ENCODE data around the gene MYOM1. TPM values are rescaled to one million over a fixed set of nuclear protein-coding genes. Genes with fewer than 3 reads are reported as not detected.
"Not testable (repeated sequence)": the region's sequence is repeated elsewhere in the genome, so short reads cannot be mapped to it uniquely, and the experiment has no call there.

Gene MYOM1
- total RNA-seq, 1 donor from 2014 or later, result 0.57 TPM

DNA sequence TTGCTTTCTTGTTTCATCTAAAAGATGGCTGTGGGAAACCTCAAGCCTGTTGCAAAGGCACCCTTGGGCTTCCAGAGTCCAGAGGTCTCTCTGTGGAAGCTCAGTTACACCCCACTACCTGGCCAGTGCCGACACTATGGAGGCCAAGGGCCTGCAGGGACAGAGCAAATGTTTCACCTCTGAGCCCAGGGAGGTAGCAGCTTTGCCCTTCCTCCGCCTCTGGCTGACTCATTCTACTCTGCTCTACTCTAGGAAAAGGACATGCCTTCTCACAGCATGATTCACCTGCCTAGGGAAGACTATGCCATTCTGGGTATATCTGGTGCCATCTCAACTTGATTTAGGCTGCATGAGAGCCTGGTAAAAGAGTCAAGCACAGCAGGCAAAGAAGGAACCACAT lies 12.2 kb downstream of the MYOM1 start:
- FAIRE-seq, result no peak
- TF ChIP-seq EZH2 (IDR thresholded peaks at IDR 0.05; ENCODE audit: insufficient read depth, low read length), result no peak
- TF ChIP-seq, protein P1, sequence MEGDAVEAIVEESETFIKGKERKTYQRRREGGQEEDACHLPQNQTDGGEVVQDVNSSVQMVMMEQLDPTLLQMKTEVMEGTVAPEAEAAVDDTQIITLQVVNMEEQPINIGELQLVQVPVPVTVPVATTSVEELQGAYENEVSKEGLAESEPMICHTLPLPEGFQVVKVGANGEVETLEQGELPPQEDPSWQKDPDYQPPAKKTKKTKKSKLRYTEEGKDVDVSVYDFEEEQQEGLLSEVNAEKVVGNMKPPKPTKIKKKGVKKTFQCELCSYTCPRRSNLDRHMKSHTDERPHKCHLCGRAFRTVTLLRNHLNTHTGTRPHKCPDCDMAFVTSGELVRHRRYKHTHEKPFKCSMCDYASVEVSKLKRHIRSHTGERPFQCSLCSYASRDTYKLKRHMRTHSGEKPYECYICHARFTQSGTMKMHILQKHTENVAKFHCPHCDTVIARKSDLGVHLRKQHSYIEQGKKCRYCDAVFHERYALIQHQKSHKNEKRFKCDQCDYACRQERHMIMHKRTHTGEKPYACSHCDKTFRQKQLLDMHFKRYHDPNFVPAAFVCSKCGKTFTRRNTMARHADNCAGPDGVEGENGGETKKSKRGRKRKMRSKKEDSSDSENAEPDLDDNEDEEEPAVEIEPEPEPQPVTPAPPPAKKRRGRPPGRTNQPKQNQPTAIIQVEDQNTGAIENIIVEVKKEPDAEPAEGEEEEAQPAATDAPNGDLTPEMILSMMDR (IDR thresholded peaks at IDR 0.05; ENCODE audit: insufficient read depth, low read depth, low read length), result no peak

DNA sequence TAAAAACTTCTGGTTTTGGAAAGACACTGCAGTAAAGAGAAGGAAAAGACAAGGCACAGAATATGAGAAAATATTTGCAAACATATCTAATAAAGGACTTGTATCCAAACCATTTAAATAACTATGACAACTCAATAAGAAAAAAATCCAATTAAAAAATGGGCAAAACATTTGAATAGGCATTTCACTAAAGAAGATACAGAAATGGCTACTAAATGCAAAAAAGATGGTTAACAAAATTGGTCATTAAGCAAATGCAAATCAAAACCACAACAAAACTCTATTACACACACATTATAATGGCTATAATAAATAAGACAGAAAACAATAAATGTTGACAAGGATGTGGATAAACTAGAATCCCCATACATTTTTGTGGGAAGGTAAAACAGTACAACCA lies 14.5 kb downstream of the MYOM1 start:
- no peaks in the 10 kb centered on the region for H3K4me1 ChIP-seq (ENCODE audit: insufficient read depth, low read length)
- H3K27me3 Mint-ChIP-seq (ENCODE audit: low read depth, unreplicated experiment), result no peaks in the 10 kb centered on the region
- H3K36me3 Mint-ChIP-seq (ENCODE audit: low read depth, unreplicated experiment), result no peaks in the 10 kb centered on the region
- H3K4me3 ChIP-seq (ENCODE audit: insufficient read depth, low read depth, low read length), result no peak overlapping the region
- no peak overlapping the region for H3K27ac Mint-ChIP-seq (ENCODE audit: unreplicated experiment)
- H3K9ac ChIP-seq (ENCODE audit: low read length), result no peak overlapping the region
- no peaks in the 10 kb centered on the region for H4K20me1 ChIP-seq (ENCODE audit: insufficient read depth, low read length)
- H3K27ac ChIP-seq (ENCODE audit: low read depth, low read length), result no peak overlapping the region
- no peak overlapping the region for H3K4me2 ChIP-seq (ENCODE audit: low read length)
- peaks cover 3% of the 10 kb centered on the region for H3K4me1 Mint-ChIP-seq (ENCODE audit: low read depth, unreplicated experiment)
- no peak overlapping the region for H2AFZ ChIP-seq (ENCODE audit: low read depth, low read length)
- no peaks in the 10 kb centered on the region for H3K79me2 ChIP-seq (ENCODE audit: insufficient read depth, low read length)
- no peaks in the 10 kb centered on the region for H3K9me3 ChIP-seq (ENCODE audit: insufficient read depth, low read depth, low read length)
- FAIRE-seq (no peak), DNase-seq (ENCODE audit: low read depth) (no peak)
- no peak overlapping the region for H3K4me3 Mint-ChIP-seq (ENCODE audit: unreplicated experiment)
- TF ChIP-seq EZH2 (IDR thresholded peaks at IDR 0.05; ENCODE audit: insufficient read depth, low read length), result no peak
- TF ChIP-seq, protein P1 (IDR thresholded peaks at IDR 0.05; ENCODE audit: insufficient read depth, low read depth, low read length), result no peak
- no peaks in the 10 kb centered on the region for H3K9me3 Mint-ChIP-seq (ENCODE audit: unreplicated experiment)
- H3K36me3 ChIP-seq (ENCODE audit: insufficient read depth, low read length), result no peaks in the 10 kb centered on the region
- no peaks in the 10 kb centered on the region for H3K27me3 ChIP-seq (ENCODE audit: insufficient read depth, low read length)

More for the DNA sequence above, 12.2 kb downstream of the MYOM1 start:
- no peak overlapping the region for H3K9ac ChIP-seq (ENCODE audit: low read length)
- no peaks in the 10 kb centered on the region for H4K20me1 ChIP-seq (ENCODE audit: insufficient read depth, low read length)
- H3K4me3 ChIP-seq (ENCODE audit: insufficient read depth, low read depth, low read length), result no peak overlapping the region
- H3K36me3 Mint-ChIP-seq (ENCODE audit: low read depth, unreplicated experiment), result no peaks in the 10 kb centered on the region
- H3K79me2 ChIP-seq (ENCODE audit: insufficient read depth, low read length), result no peaks in the 10 kb centered on the region
- no peaks in the 10 kb centered on the region for H3K36me3 ChIP-seq (ENCODE audit: insufficient read depth, low read length)
- no peak overlapping the region for H2AFZ ChIP-seq (ENCODE audit: low read depth, low read length)
- H3K9me3 Mint-ChIP-seq (ENCODE audit: unreplicated experiment), result no peaks in the 10 kb centered on the region
- no peaks in the 10 kb centered on the region for H3K9me3 ChIP-seq (ENCODE audit: insufficient read depth, low read depth, low read length)
- no peaks in the 10 kb centered on the region for H3K4me1 ChIP-seq (ENCODE audit: insufficient read depth, low read length)
- H3K4me1 Mint-ChIP-seq (ENCODE audit: low read depth, unreplicated experiment), result peaks cover 13% of the 10 kb centered on the region
- no peak overlapping the region for H3K27ac ChIP-seq (ENCODE audit: low read depth, low read length)
- no peaks in the 10 kb centered on the region for H3K27me3 Mint-ChIP-seq (ENCODE audit: low read depth, unreplicated experiment)
- no peak overlapping the region for H3K27ac Mint-ChIP-seq (ENCODE audit: unreplicated experiment)
- no peak overlapping the region for H3K4me3 Mint-ChIP-seq (ENCODE audit: unreplicated experiment)
- H3K27me3 ChIP-seq (ENCODE audit: insufficient read depth, low read length), result no peaks in the 10 kb centered on the region
- no peak for DNase-seq (ENCODE audit: low read depth)
- no peak overlapping the region for H3K4me2 ChIP-seq (ENCODE audit: low read length)

DNA sequence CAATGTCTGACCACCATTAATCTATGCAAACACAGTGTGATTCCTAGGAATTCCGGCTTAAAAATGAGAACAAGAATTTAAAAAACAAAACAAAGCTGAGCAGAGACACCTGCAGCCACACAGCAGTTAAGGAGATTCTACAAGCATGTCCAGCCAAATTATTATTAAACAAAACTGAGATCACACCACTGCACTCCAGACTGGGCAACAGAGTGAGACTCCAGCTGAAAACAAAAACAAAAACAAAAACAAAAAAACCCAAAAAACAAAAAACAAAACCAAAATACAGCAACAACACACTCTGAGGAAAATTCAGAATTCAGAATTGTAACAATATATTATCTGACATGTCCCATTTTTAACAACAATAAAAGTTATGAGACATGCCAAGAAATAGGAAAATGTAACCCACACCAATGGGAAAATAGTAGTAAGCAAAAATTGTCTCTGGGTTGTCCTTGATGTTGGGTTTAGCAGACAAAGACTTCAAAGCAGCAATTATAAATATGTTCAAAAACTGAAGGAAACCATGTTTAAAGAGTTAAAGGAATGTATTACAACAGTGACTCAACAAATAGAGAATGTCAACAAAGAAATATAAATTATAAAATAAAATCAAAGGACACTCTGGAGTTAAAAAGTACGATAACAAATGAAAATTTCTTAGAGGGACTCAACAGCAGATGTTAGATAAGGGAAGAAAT lies 19.7 kb downstream of the MYOM1 start:
- Mint-ChIP-seq H3K4me1 (ENCODE audit: low read depth, unreplicated experiment) (no peaks in the 10 kb centered on the region), H3K4me3 (ENCODE audit: unreplicated experiment) (no peak overlapping the region), H3K9me3 (ENCODE audit: unreplicated experiment) (no peaks in the 10 kb centered on the region), H3K27ac (ENCODE audit: unreplicated experiment) (no peak overlapping the region), H3K36me3 (ENCODE audit: low read depth, unreplicated experiment) (no peaks in the 10 kb centered on the region), H3K27me3 (ENCODE audit: low read depth, unreplicated experiment) (no peaks in the 10 kb centered on the region)
- H3K79me2 ChIP-seq (ENCODE audit: insufficient read depth, low read length), result no peaks in the 10 kb centered on the region
- no peaks in the 10 kb centered on the region for H3K36me3 ChIP-seq (ENCODE audit: insufficient read depth, low read length)
- no peak for TF ChIP-seq EZH2 (IDR thresholded peaks at IDR 0.05; ENCODE audit: insufficient read depth, low read length)
- TF ChIP-seq, protein P1 (IDR thresholded peaks at IDR 0.05; ENCODE audit: insufficient read depth, low read depth, low read length), result no peak
- no peaks in the 10 kb centered on the region for H4K20me1 ChIP-seq (ENCODE audit: insufficient read depth, low read length)
- H3K9me3 ChIP-seq (ENCODE audit: insufficient read depth, low read depth, low read length), result no peaks in the 10 kb centered on the region
- no peak overlapping the region for H3K27ac ChIP-seq (ENCODE audit: low read depth, low read length)
- H3K27me3 ChIP-seq (ENCODE audit: insufficient read depth, low read length), result no peaks in the 10 kb centered on the region
- DNase-seq (ENCODE audit: low read depth) (no peak), FAIRE-seq (no peak)
- no peak overlapping the region for H3K4me2 ChIP-seq (ENCODE audit: low read length)
- no peak overlapping the region for H3K9ac ChIP-seq (ENCODE audit: low read length)
- no peak overlapping the region for H2AFZ ChIP-seq (ENCODE audit: low read depth, low read length)
- no peaks in the 10 kb centered on the region for H3K4me1 ChIP-seq (ENCODE audit: insufficient read depth, low read length)
- no peak overlapping the region for H3K4me3 ChIP-seq (ENCODE audit: insufficient read depth, low read depth, low read length)

DNA sequence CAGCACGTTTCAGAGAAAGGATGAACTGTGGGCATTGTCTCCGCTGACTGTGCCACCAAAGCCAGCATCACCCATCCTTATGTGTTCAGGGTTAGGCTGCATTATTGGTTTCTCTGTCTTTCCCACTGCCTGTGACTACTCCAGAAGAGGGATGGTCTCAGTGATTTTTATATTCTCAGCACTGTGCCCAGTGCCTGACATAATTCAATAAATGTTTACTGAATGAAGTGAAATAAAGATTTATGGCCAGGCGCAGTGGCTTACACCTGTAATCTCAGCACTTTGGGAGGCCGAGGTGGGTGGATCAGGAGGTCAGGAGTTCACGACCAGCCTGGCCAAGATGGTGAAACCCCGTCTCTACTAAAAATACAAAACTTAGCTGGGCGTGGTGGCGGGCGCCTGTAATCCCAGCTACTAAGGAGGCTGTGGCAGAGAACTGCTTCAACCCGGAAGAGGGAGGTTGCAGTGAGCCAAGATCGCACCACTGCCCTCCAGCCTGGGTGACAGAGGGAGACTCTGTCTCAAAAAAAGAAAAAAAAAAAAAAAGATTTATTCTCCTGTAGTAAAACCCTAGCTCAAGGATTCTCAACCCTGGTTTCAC lies 21.4 kb downstream of the MYOM1 start:
- DNase-seq (ENCODE audit: low read depth); H3K79me2 ChIP-seq (ENCODE audit: insufficient read depth, low read length); H3K27me3 Mint-ChIP-seq (ENCODE audit: low read depth, unreplicated experiment); FAIRE-seq; H3K4me1 ChIP-seq (ENCODE audit: insufficient read depth, low read length); H3K27me3 ChIP-seq (ENCODE audit: insufficient read depth, low read length); H3K4me3 ChIP-seq (ENCODE audit: insufficient read depth, low read depth, low read length); H3K4me1 Mint-ChIP-seq (ENCODE audit: low read depth, unreplicated experiment); H2AFZ ChIP-seq (ENCODE audit: low read depth, low read length); H3K4me3 Mint-ChIP-seq (ENCODE audit: unreplicated experiment); H3K36me3 ChIP-seq (ENCODE audit: insufficient read depth, low read length); H3K9me3 ChIP-seq (ENCODE audit: insufficient read depth, low read depth, low read length); H3K9me3 Mint-ChIP-seq (ENCODE audit: unreplicated experiment); H3K9ac ChIP-seq (ENCODE audit: low read length); H3K27ac Mint-ChIP-seq (ENCODE audit: unreplicated experiment); H4K20me1 ChIP-seq (ENCODE audit: insufficient read depth, low read length); H3K27ac ChIP-seq (ENCODE audit: low read depth, low read length); H3K4me2 ChIP-seq (ENCODE audit: low read length); H3K36me3 Mint-ChIP-seq (ENCODE audit: low read depth, unreplicated experiment): not testable (repeated sequence)

All from astrocyte (in vitro differentiated cells and primary cell).